ENCODE data around the gene FZD4.
A peak's percentile ranks its signal among the peaks of the same experiment; 100 is the strongest.
"Not testable (repeated sequence)": the region's sequence is repeated elsewhere in the genome, so short reads cannot be mapped to it uniquely, and the experiment has no call there.

The FZD4 gene

DNA sequence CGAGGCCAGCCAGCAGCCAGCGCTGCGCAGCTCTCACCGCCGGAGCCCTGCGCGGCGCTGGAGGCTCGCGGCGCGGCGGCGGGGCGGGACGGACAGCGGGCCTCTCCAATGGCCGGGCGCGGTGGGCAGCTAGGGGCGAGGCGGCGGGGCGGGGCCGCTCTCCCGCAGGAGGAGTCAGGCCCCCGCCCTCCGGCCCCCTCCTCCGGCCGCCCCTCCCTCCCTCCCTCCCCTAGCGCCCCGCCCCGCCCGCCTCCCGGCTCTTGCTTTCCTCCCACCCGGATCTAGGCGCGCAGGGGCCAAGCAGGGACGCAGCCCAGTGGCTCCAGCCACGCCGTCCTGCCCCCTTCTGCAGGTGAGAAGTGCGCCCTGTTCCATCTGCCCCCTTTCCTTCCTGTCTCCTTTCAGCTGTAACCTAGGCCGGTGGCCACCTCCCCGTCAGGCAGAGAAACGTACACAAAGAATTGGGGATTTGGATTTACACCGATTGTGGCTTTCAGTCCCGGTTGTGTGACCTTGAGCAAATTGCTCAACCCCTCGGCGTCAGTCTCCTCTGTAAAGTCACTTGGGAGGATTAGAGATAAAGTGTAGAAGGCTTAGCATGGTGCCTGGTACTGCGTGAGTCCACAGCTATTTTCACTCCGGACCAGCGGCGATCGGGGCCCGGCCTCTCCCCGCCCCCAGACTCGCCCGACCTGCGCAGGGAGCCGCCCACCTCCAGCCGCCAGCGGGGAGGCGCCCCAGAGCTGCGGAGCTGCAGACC, at the start of gene FZD4:
TSS of gene FZD4 (minus strand) at position 35 of the 760 bp plus-strand sequence. CDS start 310 bp downstream, outside the sequence.
- peak; percentile 69 for DNase-seq

DNA sequence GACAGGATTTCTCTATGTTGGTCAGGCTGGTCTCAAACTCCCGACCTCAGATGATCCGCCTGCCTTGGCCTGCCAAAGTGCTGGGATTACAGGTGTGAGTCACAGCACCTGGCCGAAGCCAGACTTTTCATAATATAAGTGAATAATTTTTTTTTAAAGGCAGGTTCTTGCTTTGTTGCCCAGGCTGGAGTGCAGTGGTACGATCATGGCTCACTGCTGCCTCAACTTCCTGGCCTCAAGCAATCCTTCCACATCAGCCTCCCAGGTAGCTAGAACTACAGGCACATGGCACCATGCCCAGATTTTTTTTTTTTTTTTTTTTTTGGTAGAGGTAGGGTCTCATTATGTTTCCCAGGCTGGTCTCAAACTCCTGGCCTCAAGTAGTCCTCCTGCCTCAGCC, 49.1 kb upstream of the FZD4 start:
- DNase-seq, result not testable (repeated sequence)

DNA sequence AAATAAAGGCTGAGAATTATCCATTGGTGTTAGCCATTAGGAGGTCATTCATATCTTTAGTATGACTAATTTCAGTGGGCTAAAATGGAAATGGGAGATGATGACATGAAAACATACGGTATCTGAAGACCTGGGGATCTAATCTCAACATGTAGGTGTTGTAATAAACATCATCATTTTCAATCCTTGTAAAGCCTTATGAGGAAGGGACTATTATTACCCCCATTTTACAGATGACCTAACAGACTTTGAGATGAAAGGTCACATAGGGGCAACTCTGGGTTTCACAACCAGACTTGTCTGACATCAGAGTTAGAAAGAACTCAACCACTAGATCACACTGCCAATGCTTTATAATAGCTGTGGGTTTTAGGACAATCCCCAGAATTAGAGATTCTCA, 47.7 kb upstream of the FZD4 start:
- DNase-seq, result peak; percentile 13

DNA sequence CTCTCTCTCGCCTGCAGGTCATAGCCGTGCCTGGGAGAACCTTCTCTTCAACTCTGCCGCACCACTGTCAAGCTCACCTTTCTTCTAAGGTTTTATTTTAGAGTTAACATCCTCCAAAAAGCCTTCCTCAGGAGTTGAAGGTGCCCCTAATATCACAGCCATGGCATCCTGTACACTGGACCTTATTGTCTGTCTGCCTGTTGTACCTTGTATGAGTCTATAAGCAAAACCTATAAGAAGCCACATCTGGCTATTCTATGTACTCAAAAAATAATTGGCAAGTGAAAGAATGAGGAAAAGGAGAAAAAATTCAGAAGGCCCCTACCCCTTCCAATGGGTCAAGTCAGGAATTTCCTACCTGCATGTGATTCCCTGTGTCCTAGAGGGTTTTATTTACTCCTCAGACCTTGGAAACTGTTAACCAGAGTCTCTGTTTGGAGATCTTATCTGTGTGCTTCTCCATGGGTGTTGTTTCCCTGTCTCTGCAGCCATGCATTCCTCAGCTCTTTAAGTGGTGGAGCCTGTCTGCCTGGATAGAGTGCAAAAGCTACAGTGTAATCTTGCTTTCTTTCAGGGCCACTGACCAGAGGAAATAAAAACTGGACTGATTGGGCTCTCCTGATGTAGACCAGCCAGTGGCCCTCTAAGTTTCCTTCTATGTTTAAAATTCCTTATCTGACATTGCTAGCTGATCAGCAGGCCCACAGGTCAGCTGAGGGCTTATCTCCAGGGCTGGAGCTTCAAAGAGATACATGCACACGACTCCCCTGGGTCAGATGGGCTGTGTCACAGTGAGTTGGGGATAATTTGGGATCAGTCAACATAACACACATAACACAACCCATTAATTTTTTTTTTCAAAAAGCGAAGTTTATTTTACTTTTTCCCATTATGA, 44.9 kb upstream of the FZD4 start:
- no peak for DNase-seq

DNA sequence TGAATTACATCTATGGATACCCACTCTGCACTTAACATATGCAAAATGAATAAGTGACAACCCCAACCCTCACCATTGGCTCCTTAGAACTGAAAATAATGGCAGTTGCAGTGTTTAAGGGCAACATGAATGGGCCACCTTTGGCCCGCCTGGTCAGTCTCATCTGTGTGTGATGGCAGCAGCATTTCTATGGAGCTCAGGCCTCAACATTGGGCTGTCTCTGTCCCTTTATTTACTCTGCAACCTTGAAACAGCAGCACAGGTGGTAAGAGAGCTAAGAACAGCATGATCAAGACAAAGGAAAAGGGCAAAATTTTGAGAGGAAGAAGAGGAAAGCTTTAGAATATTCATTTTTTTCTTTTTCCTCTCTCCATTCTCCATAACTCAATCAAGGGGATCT, 44.2 kb upstream of the FZD4 start:
- DNase-seq, result no peak

DNA sequence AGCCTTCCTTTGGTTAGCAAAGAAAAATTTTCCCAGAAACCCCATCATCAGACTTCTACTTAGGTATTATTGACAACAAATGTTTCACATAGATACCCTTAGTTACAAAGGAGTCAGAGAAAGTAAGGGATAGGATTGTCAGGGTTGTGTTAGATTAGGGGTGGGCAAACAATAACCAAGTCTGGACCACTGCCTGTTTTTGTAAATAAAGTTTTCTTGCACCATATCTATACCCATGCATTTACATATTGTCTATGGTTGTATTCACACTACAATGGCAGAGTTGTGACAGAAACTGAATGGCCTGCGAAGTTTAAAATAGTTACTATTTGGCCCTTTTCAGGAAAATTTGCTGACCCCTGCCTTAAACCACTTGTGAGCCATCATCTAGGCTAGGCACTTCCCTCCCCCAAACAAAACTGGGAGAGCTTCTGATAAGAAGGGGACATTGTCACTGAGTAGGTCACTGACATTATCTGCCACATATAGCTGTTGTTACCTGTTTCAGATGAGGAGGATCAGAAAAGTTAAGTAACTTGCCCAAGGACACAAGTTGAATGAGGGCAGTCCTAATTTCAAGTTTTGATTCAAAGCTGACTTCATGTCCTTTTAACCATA, 41.9 kb upstream of the FZD4 start:
- DNase-seq, result no peak

DNA sequence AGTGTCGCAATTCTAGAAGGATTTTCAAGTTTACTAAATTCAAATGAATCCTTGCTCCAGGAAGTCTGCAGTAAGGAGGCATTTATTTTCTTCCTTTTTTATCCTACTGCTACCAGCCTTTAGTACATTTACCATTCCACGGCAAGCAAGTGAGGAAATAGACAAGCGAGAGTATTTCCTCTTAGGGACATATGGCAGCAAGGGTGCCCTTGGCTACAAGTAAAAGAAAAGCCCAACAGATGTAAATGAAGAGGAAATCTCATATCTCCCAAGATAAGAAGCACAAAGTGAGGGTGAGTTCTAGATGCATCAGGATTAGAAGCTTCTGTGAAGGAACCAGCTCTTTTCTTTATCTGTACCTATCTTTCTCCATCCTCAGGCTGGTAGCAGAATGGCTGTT, 37.8 kb upstream of the FZD4 start:
- DNase-seq, result no peak

DNA sequence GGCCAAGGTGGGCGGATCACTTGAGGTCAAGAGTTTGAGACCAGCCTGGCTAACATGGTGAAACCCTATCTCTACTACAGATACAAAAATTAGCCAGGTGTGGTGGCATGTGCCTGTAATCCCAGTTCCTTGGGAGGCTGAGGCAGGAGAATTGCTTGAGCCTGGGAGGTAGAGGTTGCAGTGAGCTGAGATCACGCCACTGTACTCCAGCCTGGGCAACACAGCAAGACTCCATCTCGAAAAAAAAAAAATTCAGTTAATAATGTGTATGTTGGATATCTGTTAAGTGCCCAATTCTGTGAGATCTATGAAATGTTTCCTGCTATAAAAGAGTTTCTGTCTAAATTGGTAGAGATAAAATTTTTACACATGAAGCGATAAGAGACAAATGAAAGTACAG, 37.1 kb upstream of the FZD4 start:
- DNase-seq, result not testable (repeated sequence)

DNA sequence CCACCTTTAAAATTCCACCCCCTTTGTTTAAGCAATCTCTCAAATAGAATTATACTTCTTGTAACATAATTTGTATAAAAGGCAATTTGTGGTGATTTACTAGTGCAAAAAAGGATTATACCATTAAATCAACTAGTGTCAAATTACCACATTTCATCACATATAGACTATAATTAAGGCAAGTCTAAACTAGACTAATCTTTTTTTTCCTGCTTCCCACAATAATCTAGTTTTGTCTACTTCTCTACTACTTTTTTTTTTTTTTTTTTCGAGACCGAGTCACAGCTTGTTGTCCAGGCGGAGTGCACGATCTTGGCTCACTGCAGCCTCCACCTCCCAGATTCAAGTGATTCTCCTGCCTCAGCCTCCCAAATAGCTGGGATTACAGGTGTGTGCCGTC, 36.1 kb upstream of the FZD4 start:
- DNase-seq, result no peak

DNA sequence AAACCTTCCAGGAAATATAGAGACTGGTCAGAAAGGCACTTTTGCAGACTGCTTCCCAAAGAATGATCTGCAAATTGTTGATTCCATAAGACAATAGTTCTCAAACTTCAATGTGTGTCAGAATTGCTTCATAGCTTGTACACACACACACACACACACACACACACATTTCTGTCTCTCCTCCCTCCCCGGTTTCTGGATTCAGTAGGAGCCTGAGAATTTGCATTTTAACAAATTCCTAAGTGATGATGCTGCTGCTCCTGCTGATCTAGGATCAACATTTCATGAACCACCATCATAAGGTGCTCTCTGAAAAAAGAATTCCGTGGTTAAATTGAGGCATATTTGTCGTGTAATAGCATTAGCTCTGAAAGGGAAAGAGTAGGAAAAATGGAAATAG, 35.3 kb upstream of the FZD4 start:
- no peak for DNase-seq

DNA sequence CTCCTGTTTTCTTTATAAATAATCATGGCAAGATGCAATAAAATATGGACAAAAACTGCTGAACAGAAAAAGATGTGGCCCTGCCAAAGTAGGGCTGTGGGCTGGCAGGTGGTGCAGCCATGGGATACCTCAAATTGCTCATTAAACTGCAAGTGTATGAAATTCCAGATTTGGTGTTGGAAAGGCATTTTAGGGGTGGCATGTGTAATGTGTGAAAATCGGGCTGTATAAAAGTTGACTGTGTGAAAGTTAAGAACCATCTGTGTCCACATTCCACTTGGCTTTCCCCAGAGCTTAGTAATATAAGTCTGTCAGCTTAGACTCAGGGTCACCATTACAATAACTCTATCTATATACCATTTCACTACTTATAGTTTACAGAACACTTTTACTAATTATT, 34.8 kb upstream of the FZD4 start:
- no peak for DNase-seq

DNA sequence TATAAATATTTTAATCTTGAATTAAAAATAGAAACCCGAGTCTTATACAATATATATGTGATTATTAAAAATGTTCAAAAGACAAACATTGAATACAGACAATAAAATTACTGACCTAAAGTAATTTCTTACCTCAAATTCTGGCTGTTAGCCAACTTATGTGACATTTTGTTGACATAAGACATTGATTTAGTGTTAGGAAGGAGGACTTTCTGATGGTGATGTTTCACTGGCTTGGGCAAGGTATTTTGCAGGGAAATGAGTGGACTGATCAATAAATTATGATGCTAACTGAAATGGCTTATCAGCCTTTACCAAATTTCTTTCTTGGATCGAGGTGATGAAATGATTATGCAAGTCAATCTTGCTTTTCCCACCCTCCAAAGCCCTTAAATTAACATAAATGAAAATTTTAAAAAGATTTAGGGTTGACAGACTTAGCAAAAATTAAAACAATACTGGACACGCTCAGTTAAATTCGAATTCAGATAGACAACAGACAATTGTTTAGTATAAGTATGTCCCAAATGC, 33.2 kb upstream of the FZD4 start:
- DNase-seq, result no peak

DNA sequence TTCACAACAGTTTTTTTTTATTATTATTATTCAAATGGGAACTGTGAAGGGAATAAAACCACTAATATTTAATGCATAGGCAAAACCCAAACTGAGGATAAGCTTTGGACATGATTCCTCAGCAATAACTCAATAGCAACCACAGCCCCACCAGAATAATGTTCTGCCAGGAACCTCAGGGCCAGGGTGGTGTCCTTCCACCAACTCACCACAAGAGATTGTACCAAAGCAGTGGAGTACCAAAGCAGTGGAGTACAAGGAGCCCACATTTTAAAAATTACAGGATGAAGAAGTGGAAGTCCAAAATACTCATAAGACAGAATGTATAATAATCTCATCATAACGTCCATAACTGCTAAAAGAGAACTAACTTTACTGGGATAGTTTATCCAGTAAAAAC, 32.5 kb upstream of the FZD4 start:
- DNase-seq, result no peak

DNA sequence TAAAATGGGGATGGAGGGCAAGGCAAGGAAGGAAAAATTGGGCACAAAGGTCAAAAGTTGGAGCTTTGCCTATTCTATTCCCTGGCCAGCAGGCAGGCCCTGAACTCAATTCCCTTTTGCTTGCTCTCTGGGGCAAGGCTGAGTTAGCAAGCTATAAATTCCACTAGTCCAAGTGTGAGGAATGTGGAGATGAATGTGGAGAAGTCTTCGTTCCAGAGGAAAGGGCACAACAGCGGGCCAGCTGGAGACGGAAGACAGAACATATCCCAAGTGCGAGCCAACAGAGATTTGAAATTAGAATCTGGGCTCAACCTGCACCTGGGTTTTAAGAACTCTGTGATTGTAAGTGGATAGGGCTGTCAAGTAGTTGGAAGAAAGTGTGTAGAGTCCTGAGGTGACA, 29.5 kb upstream of the FZD4 start:
- no peak for DNase-seq

DNA sequence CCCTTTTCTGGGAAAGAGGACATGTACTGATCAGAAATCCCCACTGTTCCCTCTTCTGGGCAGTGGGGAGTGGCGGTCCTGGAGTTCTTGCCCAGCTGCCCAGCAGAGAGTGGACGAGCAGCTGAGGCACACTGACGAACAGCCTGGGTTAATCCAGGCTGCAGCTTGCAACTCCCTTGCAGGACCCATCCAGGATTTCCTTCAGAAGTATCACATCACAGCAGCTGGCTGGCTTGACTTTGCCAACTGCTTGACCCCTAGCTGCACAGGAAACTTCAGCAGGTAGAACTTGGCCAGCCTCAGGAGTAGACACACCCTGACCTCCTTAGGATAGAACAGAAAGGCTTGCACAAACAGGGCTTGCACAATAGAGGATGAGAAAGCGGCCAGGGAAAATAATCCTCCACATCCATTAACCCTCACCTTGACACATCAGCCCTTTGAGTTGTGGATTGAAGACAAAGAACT, 27.9 kb upstream of the FZD4 start:
- DNase-seq, result no peak

DNA sequence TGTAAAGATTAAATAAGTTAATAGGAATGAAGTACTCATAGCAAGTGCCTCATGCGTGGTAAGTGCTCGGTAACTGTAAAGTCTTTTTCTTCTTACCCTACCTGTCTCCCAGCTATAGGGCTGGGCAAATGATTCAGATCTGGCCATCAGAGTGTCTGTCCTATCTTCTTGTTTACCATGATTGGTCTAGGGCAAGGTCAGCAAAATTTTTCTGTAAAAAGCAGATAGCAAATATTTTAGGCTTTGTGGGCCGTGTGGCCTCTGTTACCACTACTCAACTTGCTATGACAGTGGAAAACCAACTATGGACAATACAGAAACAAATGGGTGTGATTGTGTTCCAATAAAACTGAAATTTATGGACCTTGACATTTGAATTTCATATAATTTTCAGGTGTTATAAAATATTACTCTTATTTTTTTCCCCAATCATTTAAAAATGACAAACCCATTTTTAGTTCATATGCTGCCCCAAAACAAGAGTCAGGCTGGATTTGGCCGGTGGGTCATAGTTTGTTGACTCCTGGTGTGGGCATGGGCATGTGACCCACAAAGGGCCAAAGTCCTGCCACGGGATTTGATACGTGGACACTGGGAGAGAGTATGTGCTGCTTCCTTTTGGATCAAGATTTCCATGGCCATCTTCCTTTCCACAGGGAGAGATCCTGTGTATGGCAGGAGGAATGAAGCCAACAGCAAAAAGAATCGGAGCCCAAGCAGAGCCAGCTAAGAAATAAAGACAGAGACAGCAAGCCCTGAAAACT, 26.8 kb upstream of the FZD4 start:
- no peak for DNase-seq

DNA sequence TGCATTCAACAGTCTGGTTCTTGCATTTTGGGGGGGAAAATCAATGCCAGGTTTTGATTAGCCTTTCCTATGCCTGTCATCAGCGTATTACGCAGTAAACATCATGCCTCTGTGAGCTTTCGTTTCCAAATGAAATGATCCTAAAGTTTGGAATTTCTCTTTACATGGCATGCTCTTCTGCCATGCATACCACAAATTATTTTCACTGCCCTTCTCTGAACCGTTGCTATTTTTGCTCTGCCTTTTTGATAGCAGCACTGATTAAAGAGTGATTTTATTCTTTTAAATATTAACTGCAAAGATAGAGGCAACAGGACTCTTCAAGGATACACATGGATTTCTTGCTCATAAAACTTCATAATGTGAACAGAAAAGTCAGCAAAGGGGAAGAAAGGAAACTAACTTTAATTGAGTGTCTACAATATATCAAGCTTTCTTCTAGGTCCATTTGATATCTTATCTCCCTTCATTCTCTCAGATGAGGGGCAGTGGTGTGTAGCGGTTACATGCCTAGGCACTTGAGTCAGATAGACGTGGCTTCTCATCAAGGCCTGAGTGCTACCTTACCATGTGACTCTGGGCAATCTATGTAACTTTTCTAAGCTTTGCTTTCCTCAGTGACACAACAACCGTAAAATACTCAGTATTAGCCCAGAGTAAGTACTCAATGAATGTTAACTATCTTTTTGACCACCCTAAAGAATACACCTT, 25.0 kb upstream of the FZD4 start:
- DNase-seq, result no peak

DNA sequence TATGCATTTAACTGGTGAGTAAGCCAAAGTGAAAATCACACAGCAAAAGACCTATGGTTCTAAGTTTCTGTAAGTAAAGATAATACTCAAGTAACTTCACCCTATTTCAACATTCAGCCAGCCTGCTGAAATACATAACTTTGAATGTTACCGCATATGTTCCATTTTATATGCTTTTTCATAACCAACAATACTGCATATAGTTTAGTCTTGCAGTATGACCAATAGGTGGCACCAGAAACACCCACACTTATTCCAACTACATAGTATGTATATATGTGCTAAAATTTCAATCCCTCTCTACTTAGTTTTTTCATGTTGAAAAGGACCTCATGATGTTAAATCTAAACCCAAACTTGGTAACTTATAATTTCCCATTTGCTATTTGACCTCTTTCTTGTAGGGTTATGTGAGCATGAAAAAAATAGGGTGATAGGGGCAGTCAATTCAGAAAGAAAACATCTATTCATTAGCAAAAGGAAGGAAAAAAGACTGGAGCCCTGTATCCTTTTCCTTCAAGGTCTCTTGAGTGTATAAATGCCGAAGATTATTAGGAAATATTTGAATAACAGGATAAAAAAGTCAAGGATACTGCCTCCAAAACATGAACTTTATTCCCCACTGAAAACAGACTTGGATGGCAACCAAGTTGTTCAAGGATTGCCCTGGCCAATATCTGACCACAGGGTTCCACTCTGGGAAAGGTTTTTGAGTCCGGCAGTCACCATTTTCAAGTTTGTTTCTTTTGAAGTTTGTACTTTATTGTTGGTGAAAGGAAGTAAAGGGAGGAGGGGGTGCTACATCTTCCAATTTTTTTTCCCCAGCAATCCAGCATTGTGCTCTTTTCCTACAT, 23.8 kb upstream of the FZD4 start:
- DNase-seq, result peak; percentile 35

DNA sequence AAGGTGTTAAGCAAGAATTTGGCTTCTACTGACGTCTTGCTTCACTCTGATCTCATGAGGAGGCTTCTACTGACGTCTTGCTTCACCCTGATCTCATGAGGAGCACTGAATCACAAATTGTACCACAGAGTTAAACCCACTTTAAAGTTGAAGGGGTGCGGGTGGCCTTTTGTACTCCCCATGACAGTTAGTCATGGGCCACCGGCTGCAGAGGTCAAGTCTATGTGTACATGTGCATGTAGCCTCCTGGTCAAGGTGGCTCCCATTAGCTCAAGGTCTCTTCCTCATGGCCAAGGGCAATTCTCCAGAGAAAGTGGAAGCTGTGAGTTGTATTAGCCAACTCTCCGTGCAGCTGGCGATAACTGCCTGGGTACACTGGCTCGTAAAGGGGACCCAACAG, 23.1 kb upstream of the FZD4 start:
- no peak for DNase-seq

DNA sequence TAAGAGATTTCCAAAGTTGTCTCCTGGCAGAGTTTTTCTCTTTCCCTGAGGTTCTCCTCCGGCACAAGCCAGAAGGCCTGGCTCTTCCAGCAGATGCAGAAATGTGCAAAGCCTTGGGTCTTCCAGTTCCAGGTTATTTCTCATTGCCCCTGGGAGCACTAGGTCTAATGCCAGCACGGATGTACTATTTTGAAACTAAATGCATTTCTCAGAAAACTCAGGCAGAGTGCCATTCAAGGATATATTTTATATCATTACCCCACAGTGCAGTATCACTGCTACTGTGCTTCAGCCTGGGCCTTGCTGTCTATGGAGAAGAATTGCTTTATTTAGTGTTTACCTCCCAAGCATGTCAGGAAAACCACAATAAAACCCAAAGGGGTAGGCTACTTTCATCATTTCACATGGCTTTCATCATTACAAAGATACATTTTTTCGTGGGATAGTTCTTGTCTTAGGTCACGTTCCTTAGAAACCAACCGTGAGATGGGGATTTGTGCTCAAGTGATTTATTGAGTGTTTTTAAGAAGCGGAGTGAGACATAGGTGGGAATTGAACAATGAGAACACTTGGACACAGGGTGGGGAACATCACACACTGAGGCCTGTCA, 22.4 kb upstream of the FZD4 start:
- no peak for DNase-seq

DNA sequence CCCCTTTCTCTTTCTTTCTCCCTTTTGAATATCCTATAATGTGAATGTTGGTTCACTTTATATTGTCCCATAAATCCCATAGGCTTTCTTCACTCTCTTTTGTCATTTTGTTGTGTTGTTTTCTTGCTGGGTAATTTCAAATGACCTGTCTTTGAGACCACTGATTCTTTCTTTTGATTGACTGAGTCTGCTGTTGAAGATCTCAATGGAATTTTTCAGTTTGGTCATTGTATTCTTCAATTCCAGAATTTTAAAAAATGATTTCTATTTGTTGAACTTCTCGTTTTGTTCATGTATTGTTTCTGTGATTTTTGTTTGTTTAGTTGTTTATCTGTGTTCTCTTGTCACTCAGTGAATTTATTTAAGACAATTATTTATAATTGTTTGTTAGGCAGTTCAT, 17.5 kb upstream of the FZD4 start:
- DNase-seq, result no peak
